GM19099 (cell line): Measurements from ENCODE around the gene RTN4.

ENCODE experiments used
- POLR2A ChIP-seq: IDR thresholded peaks from 3 replicates; pipeline ENCODE4 v1.6.1; 2011; ENCODE audit warnings: low read depth; ENCODE audit not compliant: insufficient read length; ENCODE audit errors: extremely low read depth

Gene RTN4

GRCh38 chr2:54944724-54945326 is 105.4 kb downstream of the RTN4 start:
- TF ChIP-seq POLR2A, result no peak

GRCh38 chr2:54942373-54942772 is 107.9 kb downstream of the RTN4 start:
- TF ChIP-seq POLR2A, result no peak

DNA sequence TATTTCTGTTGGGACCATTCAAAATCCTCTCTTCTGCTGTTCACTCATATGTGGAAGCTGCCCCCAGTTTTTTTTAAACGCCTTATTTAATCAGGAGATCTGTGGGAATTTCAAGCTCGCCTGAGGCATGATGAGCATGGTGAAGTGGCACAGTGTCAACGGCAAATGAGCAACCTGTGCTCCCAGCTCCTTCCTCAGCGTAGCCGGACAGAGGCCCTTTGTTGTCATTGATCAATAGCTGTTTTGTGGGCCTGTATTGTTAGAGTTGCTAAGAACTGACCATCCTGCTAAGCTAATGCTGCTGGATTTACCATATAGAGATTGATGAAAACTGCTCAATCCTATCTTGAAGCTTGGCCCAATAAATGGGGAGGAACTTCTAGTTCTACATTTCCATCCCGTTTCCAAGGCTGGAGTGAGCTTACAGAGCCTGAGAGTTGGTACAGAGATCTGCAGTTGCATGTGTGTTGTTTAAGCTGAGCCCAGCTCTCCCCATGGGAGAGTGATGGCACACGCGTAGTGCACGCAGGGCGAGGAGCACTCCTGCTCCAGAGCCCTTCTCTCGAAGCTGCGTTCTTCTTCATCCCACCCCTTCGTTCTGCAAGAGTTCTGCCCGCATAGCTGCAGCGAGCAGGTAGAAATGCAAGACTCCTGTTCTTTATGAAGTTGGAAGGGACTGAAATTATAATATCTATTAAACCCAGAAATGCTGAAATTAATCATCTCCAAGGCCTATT is 108.8 kb downstream of the RTN4 start:
- TF ChIP-seq POLR2A, result no peak

- TF ChIP-seq POLR2A, result no peak
Observed at GRCh38 chr2:54940723-54941122, 109.5 kb downstream of the RTN4 start.

DNA sequence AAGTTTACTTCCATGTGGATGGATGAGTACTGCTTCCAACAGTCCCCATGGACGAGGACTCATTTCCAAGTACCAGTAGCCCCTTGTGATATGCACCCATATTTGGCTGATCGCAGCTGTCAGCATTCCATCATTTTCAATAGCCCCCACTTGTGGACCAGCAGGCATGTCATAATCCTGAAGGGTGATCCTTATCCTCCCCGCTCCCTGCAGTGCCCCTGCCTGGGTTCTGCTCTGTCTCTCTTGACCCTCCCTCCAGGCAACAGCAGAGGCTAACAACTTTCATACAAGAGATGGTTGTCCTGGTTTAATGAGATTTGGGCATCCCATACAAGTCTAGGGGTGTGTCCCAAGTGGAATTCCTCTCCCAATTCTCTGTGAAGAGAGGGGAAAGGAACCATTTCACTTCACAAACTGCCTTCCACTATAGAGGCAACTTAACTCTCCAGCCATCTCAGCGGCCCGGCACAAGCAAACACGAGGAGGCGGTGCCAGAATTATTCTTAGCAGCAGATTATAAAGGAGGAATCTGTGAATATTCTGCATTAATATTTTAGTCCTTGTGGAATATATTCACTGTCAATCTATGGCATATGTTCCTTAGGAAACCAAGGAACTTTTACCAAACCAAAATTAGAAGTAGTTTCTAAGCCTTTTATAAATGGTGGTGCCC is 110.7 kb downstream of the RTN4 start:
- no peak for TF ChIP-seq POLR2A

DNA sequence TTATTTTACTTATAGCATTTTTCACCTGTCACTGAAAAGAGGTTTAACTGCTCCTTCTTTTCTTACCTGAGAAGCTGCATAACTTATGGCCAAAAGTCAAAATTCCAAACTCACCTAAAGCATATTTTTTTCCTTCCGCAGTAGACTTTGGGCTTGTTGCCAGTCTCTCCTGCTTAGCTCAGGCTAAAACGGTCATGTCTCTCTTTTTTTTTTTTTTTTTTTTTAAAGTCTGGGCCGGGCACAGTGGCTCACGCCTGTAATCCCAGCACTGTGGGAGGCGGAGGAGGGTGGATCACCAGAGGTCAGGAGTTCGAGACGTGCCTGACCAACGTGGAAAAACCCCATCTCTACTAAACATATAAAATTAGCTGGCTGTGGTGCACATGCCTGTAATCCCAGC is 113.5 kb downstream of the RTN4 start:
- no peak for TF ChIP-seq POLR2A

- TF ChIP-seq POLR2A, result no peak
Observed at GRCh38 chr2:54935389-54935788, 114.9 kb downstream of the RTN4 start.

DNA sequence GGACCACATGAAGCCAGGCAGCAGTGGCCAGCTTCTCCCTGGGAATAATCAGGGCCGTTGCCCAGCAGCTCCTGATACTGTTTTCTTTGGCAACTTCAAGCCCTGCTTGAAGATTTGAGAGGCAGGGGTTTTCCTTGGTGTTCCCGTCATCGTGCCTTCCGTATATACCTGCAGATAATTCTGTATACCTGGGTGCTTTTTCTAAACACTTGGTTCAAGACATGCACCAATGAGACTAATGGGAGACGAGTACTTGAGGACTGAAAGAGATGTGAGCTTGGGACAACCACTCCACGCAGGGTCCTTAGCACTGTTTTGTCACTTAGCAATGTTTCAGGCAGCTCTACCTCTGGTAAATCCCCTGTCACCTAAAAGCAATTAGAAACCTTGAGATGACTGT is 118.8 kb downstream of the RTN4 start:
- TF ChIP-seq POLR2A, result no peak

DNA sequence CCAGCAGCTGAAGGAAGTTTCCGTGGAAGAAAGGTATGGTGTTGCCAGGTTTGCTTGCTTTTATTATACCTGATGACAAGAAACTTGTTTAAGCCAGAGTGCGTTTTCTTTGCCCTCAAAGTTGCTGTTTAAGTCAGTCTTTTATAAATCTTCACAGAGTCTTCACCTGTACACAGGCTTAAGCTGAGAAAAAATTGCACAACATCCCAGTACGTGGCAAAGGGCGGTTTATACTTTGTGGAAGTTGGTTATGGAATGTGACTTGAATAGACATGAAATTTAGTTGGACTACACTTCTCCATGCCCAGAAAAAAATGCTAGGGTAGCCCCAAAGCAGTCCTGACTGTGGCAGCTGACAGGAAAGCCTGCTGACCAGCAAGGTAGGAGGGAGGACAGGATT is 121.5 kb downstream of the RTN4 start:
- TF ChIP-seq POLR2A, result no peak

GRCh38 chr2:54927751-54928615 is 122.3 kb downstream of the RTN4 start:
- no peak for TF ChIP-seq POLR2A

DNA sequence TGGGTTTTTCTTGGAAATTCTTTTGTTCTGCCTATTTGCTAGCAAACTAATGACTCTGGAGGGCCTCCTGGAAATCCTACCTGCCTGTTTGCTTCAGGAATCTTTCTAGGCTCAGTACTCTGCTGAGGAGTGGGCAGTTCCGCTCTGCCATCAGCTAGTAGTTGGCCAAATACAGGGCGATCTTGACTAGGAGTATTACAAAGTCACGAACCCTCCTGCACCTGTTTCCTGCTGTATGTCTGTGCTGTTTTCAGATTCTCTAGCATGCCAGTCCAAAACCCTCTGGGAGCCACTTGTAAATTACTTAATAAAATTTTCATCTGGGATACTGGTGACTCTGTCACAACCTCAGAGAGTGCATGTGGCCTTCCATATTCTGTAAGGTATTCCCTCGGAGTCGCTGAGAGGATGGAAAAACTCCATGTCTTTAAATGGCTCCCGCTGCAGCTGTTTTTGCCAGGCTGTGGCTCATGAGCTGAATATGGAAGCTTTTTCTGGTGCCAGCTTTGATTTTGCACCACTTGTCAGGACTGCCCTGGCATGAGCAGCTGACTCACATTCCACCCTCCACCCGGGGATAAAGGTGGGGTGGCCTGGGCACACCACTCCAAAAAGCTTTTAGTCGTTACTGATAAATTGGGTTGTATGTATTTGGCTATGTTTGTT is 123.0 kb downstream of the RTN4 start:
- TF ChIP-seq POLR2A, result no peak

DNA sequence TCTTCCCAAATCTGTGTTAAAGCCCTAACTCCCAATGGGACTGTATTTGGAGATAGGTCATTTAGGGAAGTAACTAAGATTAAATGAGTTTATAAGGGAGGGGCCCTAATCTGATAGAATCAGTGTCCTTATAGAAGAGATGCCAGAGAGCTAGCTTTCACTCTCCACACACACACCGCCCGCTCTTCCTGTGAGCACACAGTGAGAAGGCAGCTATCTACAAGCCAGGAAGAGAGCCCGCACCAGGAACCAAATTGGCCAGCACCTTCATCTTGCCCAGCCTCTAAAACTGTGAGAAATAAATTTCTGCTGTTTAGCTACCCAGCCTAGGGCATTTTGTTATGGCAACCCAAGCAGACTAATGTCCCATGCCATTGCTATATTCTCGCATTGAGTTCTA is 125.2 kb downstream of the RTN4 start:
- TF ChIP-seq POLR2A, result no peak

DNA sequence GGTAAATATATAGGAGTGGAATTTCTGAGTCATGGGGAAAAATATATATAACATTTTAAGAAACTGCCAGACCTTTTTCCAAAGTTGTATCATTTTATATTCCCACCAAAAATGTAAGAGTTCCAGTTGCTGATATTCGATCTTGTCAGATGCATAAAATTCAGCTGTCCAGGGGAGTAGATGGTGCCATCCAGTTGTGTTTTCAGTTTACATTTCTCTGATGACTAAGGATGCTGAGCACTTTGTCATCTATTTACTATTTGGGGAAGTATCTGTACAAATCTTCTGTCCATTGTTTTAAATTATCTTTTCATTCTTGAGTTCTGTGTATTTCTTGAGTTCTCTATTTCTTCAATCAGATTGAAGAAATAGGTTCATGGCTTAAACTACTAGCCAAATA is 126.1 kb downstream of the RTN4 start:
- TF ChIP-seq POLR2A, result no peak
